NCI-H2171 treated with DMSO at 0.1 percent for 48 hours (cell line): ENCODE data around the gene CCDC174.
A peak's percentile ranks its signal among the peaks of the same experiment; 100 is the strongest.
"Not testable (repeated sequence)": the region's sequence is repeated elsewhere in the genome, so short reads cannot be mapped to it uniquely, and the experiment has no call there.

ENCODE experiments used
- DNase-seq: peaks from one replicate; lab custom pipeline; 2025; lab: John Stamatoyannopoulos, UW

Gene CCDC174

GRCh38 chr3:14651440-14652251 is at the start of gene CCDC174:
Gene CCDC174, plus strand, starts transcription at chr3:14651762. Its CDS starts 75 bp downstream, at chr3:14651837.
- DNase-seq, result peak; percentile 96

DNA sequence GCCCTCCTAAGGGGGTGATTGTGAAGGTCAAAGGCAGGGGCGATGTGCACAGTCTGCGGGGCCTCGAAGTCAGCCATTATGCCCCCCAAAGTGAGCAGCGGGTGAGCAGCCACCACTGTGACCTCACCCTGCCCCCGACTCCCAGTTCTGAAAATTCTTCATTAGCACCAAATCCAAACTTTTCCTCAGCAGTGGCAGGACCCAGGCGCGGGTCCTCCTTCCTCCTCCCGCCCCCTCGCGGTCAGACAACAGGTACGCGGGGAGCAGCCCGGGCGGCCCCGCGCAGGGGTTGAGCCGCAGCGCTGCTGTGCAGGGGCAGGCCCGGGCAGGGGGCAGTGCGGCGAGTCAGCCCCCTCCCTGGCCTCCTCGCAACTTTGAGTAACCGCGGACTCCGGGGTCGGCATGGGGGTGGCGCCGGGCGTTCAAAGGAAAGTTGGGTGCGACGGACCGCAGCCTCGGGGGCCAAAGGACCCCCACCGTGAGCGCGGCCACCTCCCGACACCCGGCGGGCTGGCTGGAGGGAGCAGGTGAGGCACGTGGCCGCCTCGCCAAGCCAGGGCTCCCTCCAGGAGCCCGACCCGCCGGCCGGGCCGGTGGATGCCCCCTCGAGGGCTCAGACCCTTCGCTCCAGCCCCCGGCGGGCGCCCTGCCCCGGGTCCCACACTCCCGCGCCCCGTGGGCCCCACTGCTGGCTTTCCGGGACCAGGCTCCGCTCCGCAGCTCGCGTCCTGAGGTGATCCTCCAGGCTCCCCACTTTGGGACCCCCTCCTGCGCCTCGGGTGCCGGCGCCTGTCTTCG is 49.4 kb upstream of the CCDC174 start:
- no peak for DNase-seq

DNA sequence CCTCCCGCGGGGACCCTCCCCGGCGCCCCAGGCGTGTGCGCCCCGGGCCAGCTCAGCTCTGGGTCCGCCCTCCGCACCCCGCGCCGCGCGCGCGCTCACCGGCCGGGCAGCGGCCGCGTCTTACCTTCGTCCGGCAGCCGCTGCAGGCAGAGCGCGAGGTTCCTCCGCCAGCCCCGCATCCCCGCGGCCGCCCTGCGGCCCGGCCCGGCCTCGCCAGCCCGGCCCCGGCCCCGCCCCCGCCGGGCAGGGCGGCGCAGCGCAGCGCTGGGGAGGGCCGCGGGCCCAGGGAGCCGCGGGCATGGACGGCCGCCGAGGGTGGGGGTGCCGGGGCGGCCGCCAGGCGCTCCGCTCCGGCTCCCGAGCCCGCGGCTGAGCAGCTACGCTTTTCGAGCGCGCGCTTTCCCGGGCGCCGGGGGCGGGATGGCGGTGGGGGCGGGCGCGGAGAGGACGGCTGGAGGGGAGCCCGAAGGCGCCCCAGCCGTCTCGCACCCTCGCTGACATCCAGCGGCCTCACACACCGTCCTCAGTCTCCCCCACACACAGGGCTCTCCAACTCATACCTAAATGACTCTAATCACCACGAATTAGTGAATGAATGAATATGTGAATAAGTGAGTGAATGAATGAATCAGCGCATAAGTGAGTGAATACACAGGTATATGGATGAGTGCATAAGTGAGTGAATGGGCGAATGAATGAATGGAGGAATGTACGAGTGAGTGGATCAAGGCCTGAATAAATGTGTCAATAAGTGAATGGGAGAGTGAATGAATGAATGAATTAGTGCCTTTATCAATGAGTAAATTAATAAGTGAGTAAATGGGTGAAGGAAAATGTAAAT is 48.5 kb upstream of the CCDC174 start:
- DNase-seq, result no peak

- no peak for DNase-seq
These were observed 46.5 kb upstream of the CCDC174 start for GRCh38 chr3:14605067-14605466.

DNA sequence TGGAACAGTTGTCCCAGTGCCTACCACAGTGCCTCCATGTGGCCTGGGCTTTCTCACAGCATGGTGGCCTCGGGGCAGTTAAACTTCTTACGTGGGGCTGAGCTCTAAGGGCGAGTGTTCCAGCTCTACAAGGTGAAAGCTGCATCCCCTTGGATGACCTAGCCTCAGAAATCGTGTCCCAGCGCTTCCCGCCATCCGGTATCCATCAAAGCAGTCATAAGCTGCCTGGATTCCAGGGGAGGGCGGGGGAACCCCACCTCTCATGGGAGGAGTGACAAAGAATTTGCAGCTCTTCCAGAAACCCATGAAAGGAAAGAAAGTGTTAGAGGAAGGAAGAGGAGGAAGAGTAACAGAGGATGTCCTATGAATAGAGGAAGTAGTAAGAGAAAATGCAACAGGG is 45.8 kb upstream of the CCDC174 start:
- DNase-seq, result no peak

- no peak for DNase-seq
These were observed 44.8 kb upstream of the CCDC174 start for GRCh38 chr3:14606669-14607339.

DNA sequence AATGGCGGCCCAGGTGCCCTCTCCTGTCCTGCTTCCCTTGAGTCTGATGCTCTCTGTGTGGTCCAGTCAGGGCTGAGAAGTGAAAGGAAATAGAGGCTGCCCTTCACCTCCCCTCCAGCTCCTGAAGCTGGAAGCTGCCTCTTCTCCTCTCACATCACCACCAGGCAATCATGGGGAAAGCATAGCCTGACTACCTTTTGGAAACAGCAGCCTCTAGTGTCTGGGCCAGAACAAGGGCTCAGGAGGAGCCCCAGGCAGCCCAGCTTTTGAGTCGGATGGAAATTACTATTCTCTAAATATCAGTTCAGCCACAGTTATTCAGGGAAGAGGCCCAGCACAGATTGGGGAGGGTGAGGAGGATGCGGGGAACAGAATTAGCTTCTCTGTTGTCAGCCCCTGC is 43.3 kb upstream of the CCDC174 start:
- no peak for DNase-seq

DNA sequence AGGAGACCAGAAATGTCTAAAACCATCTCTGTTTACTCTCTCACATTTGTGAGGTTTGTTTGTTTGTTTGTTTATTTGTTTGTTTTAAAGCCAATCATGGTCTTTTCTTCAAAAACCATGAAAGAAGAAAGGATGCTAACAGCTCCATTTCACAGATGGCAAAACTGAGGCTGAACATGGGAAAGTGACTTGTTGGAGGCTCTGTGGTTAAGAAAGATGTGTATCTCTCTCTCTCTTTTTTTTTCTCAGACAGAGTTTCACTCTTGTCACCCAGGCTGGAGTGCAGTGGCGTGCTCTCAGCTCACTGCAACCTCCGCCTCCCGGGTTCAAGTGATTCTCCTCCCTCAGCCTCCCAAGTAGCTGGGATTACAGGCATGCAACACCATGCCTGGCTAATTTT is 42.5 kb upstream of the CCDC174 start:
- not testable (repeated sequence) for DNase-seq

- no peak for DNase-seq
These were observed 42.1 kb upstream of the CCDC174 start for GRCh38 chr3:14609506-14609905.

- DNase-seq, result no peak
These were observed 41.6 kb upstream of the CCDC174 start for GRCh38 chr3:14609941-14610340.

- DNase-seq, result no peak
These were observed 37.4 kb upstream of the CCDC174 start for GRCh38 chr3:14614189-14614588.

DNA sequence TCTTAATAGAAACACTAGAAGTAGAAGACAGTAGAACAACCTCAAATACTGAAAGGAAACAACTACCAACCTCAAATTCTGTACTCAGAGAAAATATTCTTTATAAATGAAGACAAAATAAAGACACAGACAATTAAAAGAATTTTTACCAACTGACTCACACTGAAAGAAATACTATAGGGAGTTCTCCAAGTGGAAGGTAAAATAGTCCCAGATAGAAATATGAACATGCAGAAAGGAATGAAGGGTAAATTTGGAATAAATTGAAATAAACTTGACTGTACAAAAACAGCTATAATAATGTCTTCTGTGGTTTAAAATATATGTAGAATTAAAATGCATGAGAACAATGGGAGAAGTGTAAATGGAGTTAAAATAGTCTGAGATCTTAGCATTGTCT is 36.7 kb upstream of the CCDC174 start:
- no peak for DNase-seq

DNA sequence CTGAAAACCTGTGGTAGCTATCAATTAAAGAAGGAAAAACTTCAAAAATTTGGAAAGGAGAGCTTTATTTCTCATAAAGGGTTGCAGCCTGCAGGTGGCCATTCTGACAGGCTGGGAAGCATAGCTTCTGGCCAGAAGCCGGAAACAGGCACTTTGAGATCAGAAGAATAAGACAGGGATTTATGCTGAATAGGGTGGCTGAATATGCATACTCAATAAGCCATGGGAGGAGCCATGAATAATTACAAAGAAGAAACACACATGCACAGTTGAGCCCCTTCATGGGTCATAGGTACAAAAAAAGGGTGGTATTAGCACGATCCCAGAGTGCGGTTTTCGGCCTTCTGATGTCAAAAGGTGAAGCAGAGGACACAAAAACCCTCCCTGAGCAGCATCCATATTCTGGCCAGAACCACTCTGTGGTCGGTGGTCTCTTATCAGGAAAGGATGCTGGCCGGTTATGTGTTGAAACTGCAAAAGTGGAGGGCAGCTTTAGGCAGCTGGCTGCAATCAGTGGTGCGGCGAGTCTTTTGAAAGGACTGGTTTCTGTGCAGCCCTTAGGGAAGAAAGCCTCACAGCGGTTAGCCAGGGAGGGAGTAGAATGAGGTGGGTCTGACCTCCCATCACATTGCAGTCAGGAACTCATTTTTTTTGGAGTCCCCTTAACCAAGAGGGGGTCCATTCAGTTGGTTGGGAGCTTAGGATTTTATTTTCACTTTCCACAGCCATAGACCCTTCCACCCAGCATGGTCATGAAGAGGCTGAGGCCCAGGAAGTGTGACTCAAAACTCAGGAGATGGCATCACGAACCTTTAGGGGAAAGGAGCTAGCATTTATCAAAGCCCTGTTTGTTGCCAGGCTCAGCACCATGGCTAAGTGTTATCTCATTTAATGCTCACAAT is 34.7 kb upstream of the CCDC174 start:
- no peak for DNase-seq

GRCh38 chr3:14617508-14618023 is 34.0 kb upstream of the CCDC174 start:
- DNase-seq, result no peak

- no peak for DNase-seq
These were observed 32.0 kb upstream of the CCDC174 start for GRCh38 chr3:14619605-14620004.

- no peak for DNase-seq
These were observed 31.1 kb upstream of the CCDC174 start for GRCh38 chr3:14620512-14620911.

- no peak for DNase-seq
These were observed 30.5 kb upstream of the CCDC174 start for GRCh38 chr3:14621093-14621492.

- no peak for DNase-seq
These were observed 29.2 kb upstream of the CCDC174 start for GRCh38 chr3:14622368-14622767.

- DNase-seq, result no peak
These were observed 28.0 kb upstream of the CCDC174 start for GRCh38 chr3:14623569-14624051.

DNA sequence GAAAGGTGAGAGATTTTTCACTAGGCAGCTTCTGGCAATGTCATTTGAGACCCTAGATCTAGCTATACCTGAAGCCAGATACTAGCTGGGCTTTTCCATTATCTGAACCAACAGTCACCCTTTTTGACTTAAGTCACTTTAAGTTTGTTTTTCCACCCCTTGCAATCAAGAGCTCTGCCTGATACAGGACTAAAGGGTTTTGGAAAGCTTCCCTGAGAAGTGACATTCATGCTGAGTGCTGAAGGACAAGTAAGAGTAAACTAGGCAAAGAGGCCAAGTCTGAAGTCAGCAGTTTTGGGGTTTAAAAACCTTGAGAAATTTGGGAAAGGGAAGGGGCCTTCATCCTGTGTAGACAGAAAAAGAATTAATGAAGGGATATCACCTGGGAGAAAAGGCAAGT is 27.1 kb upstream of the CCDC174 start:
- DNase-seq, result no peak
